Esophagus muscularis mucosa (tissue), 4 donors: ENCODE measurements around the gene CHST12. TPM values are rescaled to one million over a fixed set of nuclear protein-coding genes. Genes with fewer than 3 reads are reported as not detected.

Source experiments
- DNase-seq: peaks from one replicate; pipeline ENCODE4 v3.0.0-alpha.2; 2017; ENCODE audit errors: extremely low spot score
- H3K27ac ChIP-seq, 4 donors: fragments of 200-600 bp; sonication (generic); replicated peaks in 1 of 4; 1 replicate in 3 of 4; 2 replicates in 1 of 4; pipeline ENCODE4 v1.5.1; 2016 to 2019; ENCODE audit warnings: mild to moderate bottlenecking in 1 of 4
- H3K27me3 ChIP-seq, 4 donors: fragments of 200-600 bp; sonication (generic); one replicate each; pipeline versions ENCODE4 v1.5.1 to v1.6.0; 2016 to 2019
- H3K36me3 ChIP-seq, 4 donors: fragments of 200-600 bp; sonication (generic); one replicate each; pipeline ENCODE4 v1.5.1; 2016 to 2019
- H3K4me1 ChIP-seq, 4 donors: fragments of 200-600 bp; sonication (generic); one replicate each; pipeline ENCODE4 v1.5.1; 2016 to 2019
- H3K4me3 ChIP-seq, 4 donors: fragments of 200-600 bp; sonication (generic); 1 replicate in 2 of 4; 2 replicates in 2 of 4; pipeline ENCODE4 v1.5.1; 2016 to 2019; ENCODE audit warnings: mild to moderate bottlenecking in 4 of 4, moderate library complexity in 1 of 4
- H3K9me3 ChIP-seq, 4 donors: fragments of 200-600 bp; sonication (generic); 1 replicate in 3 of 4; 2 replicates in 1 of 4; pipeline ENCODE4 v1.5.1; 2016 to 2019
- CTCF ChIP-seq, 3 experiments: fragments of 200-600 bp in 2 of 3; fragments of 450-650 bp in 1 of 3; sonication (generic) in 2 of 3; IDR thresholded peaks; one replicate each; pipeline ENCODE4 v1.5.1; 2017 to 2019; ENCODE audit warnings: antibody characterized with exemption in 3 of 3, mild to moderate bottlenecking in 2 of 3, moderate library complexity in 1 of 3
- EP300 ChIP-seq: sonication (generic); formaldehyde crosslinking; IDR thresholded peaks from one replicate; pipeline ENCODE4 v1.6.1; 2017; ENCODE audit warnings: antibody characterized with exemption
- POLR2A ChIP-seq: fragments of 450-650 bp; IDR thresholded peaks from one replicate; pipeline ENCODE4 v1.6.1; 2017; ENCODE audit warnings: antibody characterized with exemption, moderate library complexity, mild to moderate bottlenecking, low read depth
- POLR2AphosphoS5 ChIP-seq, 2 donors: sonication (generic); formaldehyde crosslinking; IDR thresholded peaks; one replicate each; pipeline ENCODE4 v1.6.1; 2017; ENCODE audit warnings: antibody characterized with exemption in 2 of 2
- WGBS: methylation state at CpG from one replicate; pipeline ENCODE4 v1.1.5; 2018; 5-methylcytosine and 5-hydroxymethylcytosine counted together
- intact Hi-C: fragments of 100-400 bp; cut with DNase I; formaldehyde crosslinking; loops from one replicate; pipeline ENCODE4 v1.15.1; 2023
- total RNA-seq, 4 donors: library from RNA; depleted of rRNA; stranded (reverse); fragments of >200 nt; gene quantifications; one replicate each; pipeline versions ENCODE4 v1.1.0 to v1.2.1, GENCODE V29; 2016

The CHST12 gene
- total RNA-seq, 4 donors from 2014 or later: 6.6 to 24.0 (median 14.8) TPM

GRCh38 chr7:2471396-2471795 is 68.0 kb downstream of the CHST12 start:
- no peaks in the 10 kb centered on the region for H3K36me3 ChIP-seq
- no peaks in the 10 kb centered on the region for H3K9me3 ChIP-seq
- H3K4me3 ChIP-seq: no peak overlapping the region
- peaks cover 12 to 18% (median 18%) of the 10 kb centered on the region in 4 donors for H3K4me1 ChIP-seq
- TF ChIP-seq CTCF (IDR thresholded peaks at IDR 0.05): no peak
- TF ChIP-seq POLR2A: no peak
- no peak for TF ChIP-seq EP300
- no peak for TF ChIP-seq POLR2AphosphoS5 (IDR thresholded peaks at IDR 0.05)
- intact Hi-C loops: loop anchor here (5.0 kb wide), 1 partner anchor 894 kb away; no protein-coding TSS in a partner anchor
- peaks cover 0 to 57% (median 4%) of the 10 kb centered on the region in 4 donors for H3K27me3 ChIP-seq
- peak overlapping the region in 2 of 4 donors; percentile 28 to 54 for H3K27ac ChIP-seq
- 13% methylated on average over 10 of the region's 17 CpGs for WGBS
- no peak for DNase-seq

GRCh38 chr7:2472739-2473138 is 69.3 kb downstream of the CHST12 start:
- WGBS: 89% methylated on average over 6 of the region's 6 CpGs
- DNase-seq: no peak
- H3K27me3 ChIP-seq: peaks cover 0 to 71% (median 10%) of the 10 kb centered on the region in 4 donors
- H3K4me3 ChIP-seq: no peak overlapping the region
- TF ChIP-seq EP300: no peak
- TF ChIP-seq CTCF (IDR thresholded peaks at IDR 0.05): no peak
- TF ChIP-seq POLR2A: no peak
- no peak for TF ChIP-seq POLR2AphosphoS5 (IDR thresholded peaks at IDR 0.05)
- peaks cover 16 to 28% (median 25%) of the 10 kb centered on the region in 4 donors for H3K4me1 ChIP-seq
- no peak overlapping the region for H3K27ac ChIP-seq
- no peaks in the 10 kb centered on the region for H3K36me3 ChIP-seq
- intact Hi-C loops: loop anchor here (5.0 kb wide), 1 partner anchor 895 kb away; no protein-coding TSS in a partner anchor
- H3K9me3 ChIP-seq: no peaks in the 10 kb centered on the region

GRCh38 chr7:2473496-2474180 is 70.2 kb downstream of the CHST12 start:
- intact Hi-C loops: loop anchor here (5.0 kb wide), 1 partner anchor 896 kb away; no protein-coding TSS in a partner anchor
- H3K27ac ChIP-seq: no peak overlapping the region
- TF ChIP-seq CTCF (IDR thresholded peaks at IDR 0.05) (no peak), POLR2A (no peak), EP300 (no peak), POLR2AphosphoS5 (IDR thresholded peaks at IDR 0.05) (no peak)
- H3K4me3 ChIP-seq: no peak overlapping the region
- no peaks in the 10 kb centered on the region for H3K36me3 ChIP-seq
- peaks cover 0 to 73% (median 16%) of the 10 kb centered on the region in 4 donors for H3K27me3 ChIP-seq
- no peaks in the 10 kb centered on the region for H3K9me3 ChIP-seq
- no peak for DNase-seq
- H3K4me1 ChIP-seq: peaks cover 24 to 34% (median 31%) of the 10 kb centered on the region in 4 donors
- 73% methylated on average over 12 of the region's 12 CpGs for WGBS

- no peaks in the 10 kb centered on the region for H3K9me3 ChIP-seq
- DNase-seq: no peak
- no peak for TF ChIP-seq CTCF (IDR thresholded peaks at IDR 0.05)
- no peak for TF ChIP-seq EP300
- no peak for TF ChIP-seq POLR2AphosphoS5 (IDR thresholded peaks at IDR 0.05)
- TF ChIP-seq POLR2A: no peak
- H3K4me1 ChIP-seq: peaks cover 26 to 34% (median 32%) of the 10 kb centered on the region in 4 donors
- peaks cover 0 to 72% (median 18%) of the 10 kb centered on the region in 4 donors for H3K27me3 ChIP-seq
- intact Hi-C loops: loop anchor here (5.0 kb wide), 1 partner anchor 897 kb away; no protein-coding TSS in a partner anchor
- no peak overlapping the region for H3K27ac ChIP-seq
- WGBS: 79% methylated on average over 10 of the region's 15 CpGs
- no peaks in the 10 kb centered on the region for H3K36me3 ChIP-seq
- H3K4me3 ChIP-seq: no peak overlapping the region
Observed at GRCh38 chr7:2474224-2474623, 70.8 kb downstream of the CHST12 start.
